ES-I3 (cell line): ENCODE data around the gene TMEM51.
"Not testable (repeated sequence)": the region's sequence is repeated elsewhere in the genome, so short reads cannot be mapped to it uniquely, and the experiment has no call there.

Source experiments
- H3K36me3 ChIP-seq: 2 replicates; pipeline ENCODE4 v1.6.1; 2013; ENCODE audit warnings: mild to moderate bottlenecking, low read length, control low read depth, moderate library complexity; ENCODE audit not compliant: insufficient read depth
- H3K4me1 ChIP-seq: 2 replicates; pipeline ENCODE4 v1.6.1; 2013; ENCODE audit warnings: mild to moderate bottlenecking, control low read depth, low read length; ENCODE audit not compliant: insufficient read depth
- H3K9ac ChIP-seq: 2 replicates; pipeline ENCODE4 v1.6.1; 2013; ENCODE audit warnings: low read depth, mild to moderate bottlenecking, low read length, moderate library complexity
- H3K9me3 ChIP-seq: 2 replicates; pipeline ENCODE4 v1.6.1; 2013; ENCODE audit warnings: mild to moderate bottlenecking, low read length, moderate library complexity; ENCODE audit not compliant: control insufficient read depth, insufficient read depth

TMEM51 gene

DNA sequence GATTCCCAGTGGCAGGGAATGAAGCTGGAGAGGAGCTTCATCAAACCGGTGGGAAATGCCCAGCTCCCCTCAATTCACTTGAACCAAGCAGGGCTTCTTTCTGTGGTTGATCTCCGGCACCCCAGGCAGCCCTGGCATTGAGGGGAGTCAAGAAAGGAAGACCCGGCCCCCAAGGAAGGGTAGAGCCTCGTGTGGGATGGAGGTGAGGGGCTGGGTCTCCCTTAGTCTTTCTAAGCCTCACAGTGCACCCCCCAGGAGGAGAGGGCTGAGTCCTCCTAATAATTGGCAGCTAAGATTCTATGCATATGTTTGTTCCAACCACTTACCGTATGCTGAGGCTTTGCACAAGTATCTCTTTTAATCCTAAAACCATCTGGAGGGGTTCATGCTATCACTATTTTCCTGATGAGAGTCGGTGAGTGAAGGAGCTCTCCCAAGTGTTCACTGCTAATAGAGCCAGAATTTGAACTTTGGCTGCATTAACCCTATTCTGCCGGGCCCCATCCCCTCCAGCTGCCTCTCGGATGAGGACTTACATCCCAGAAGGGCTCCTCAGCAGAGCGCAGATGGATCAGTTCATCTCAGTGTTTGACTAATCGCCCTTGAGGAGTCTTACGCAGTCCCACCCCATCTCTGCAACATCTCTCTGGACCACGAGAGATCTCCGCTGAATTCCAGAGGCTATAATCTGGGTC, 33.1 kb upstream of the TMEM51 start:
- Histone ChIP-seq H3K4me1 (no peaks in the 10 kb centered on the region), H3K36me3 (no peaks in the 10 kb centered on the region), H3K9ac (no peak overlapping the region)

DNA sequence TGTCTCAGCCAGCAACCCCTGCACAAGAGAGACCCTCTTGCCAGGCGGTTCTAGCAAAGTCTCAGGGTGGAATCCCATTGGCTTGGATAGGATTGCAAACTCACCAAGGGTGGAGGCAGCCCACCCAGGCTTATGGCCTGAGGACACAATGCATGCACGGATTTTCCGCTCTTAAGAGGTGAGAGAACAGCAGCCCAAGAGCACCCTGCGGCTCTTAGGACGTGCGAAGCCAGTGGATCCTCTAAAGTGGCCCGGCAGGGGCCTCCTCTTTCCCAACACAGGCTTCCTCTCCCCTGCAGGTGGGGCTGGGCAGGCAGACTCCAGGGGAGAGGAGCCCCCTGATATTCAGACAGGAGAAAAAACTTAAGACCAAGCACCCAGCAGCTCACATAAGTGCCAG, 31.2 kb upstream of the TMEM51 start:
- Histone ChIP-seq H3K9ac (no peak overlapping the region), H3K9me3 (no peaks in the 10 kb centered on the region), H3K36me3 (no peaks in the 10 kb centered on the region), H3K4me1 (no peaks in the 10 kb centered on the region)

More for the DNA sequence above, 33.1 kb upstream of the TMEM51 start:
- H3K9me3 ChIP-seq, result no peaks in the 10 kb centered on the region

DNA sequence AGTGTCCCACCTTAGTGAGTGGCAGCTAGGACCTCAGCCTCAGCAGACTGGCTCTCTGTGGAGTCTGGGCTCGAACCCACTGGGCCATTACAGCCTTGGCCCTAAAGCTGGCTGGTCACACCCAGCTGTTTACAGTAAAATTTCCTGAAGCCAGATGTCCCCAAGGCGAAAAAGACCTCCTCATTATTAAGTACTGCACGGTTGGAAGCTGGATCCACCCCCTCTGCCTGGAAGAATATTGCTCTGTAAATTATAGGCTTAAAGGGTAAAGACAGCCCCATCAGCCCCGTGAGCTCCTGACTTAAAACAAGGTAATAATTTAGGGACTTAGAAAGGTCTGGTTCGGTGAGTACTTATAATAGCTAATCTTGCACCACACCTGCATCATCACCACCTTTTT, 30.3 kb upstream of the TMEM51 start:
- no peaks in the 10 kb centered on the region for H3K36me3 ChIP-seq
- H3K9me3 ChIP-seq, result no peaks in the 10 kb centered on the region
- no peak overlapping the region for H3K9ac ChIP-seq
- H3K4me1 ChIP-seq, result no peaks in the 10 kb centered on the region

DNA sequence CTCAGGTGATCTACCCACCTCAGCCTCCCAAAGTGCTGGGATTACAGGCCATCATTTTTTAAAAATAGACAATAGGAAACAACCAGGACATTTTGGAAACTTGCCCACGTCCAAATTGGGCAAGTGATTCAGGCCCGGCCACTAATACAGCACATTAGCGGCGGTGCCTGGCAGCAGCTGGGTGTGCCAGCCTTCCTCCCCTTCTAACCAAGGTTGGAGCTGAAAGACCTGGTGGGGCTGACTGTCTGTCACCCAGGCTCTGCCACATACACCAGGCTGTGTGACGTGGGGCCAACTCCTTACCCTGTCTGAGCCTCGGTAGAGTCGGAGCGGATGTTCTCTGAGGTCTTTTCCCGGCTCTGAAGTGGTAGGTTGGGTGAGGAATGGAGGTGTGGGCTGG, 29.6 kb upstream of the TMEM51 start:
- no peaks in the 10 kb centered on the region for H3K4me1 ChIP-seq
- H3K36me3 ChIP-seq, result no peaks in the 10 kb centered on the region
- H3K9ac ChIP-seq, result no peak overlapping the region
- no peaks in the 10 kb centered on the region for H3K9me3 ChIP-seq

DNA sequence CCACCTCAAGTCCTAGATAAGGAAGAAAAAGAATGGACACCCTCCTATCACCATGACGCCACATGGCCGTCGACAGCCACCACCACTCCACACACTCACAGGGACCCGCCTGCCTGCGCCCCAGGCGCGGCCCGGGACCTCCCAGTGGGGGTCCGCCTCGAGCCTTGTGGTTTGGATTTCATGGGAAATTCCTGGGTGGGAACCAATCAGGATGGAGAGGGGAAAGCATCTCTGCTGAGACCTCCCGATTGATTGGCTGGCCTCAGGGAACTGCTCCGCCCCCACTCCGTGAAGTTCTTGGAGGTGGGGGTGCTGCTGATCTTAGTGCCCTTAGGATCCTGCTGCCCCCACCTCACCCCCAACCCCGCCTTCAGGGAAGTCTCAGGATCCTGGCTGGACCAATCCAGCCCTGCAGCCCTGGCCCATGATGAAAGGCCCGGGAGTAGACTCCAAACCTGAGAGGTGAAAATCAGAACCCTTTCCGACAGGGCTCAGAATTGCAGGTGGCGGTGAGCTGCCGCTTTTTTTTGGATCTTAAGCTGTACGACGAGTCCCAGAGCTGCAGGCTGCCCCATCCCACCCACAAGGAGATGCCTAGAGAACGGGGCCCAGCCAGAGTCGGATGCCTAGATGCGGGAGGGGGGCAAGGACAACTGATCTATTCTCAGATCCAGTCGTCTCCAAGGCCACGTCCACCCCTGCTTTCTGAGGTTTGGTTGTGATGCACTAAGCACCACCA, 29.0 kb upstream of the TMEM51 start:
- Histone ChIP-seq H3K9me3 (no peaks in the 10 kb centered on the region), H3K4me1 (no peaks in the 10 kb centered on the region), H3K9ac (no peak overlapping the region), H3K36me3 (no peaks in the 10 kb centered on the region)

DNA sequence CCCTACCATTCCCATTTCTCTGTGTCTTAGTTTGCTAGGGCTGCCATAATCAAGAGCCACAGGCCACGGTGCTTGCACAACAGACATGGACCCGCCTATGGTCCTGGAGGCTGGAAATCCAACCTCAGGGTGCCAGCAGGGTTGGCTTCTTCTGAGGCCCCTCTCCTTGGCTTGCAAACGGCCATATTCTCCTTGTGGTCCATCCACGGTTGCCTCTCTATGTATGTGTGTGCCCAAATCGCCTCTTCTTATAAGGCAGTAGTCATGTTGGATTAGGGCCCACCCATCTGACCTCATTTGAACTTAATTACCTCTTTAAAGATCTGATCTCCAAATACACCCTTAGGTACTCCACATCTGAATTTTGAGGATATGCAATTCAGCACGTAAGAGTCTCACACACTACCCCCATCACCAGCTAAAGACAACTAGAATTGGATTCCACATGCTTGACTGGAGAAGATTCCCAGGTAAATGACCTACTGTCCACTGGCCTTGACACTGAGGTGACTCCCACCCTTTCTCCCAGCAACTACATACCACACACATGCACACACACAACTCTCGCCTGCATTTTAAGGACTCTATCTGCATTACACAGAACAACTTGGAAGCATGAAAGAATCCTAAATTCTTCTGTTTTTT, 28.3 kb upstream of the TMEM51 start:
- no peak overlapping the region for H3K9ac ChIP-seq
- peaks cover 5% of the 10 kb centered on the region; the same call in 1 of the 2 replicates for H3K9me3 ChIP-seq
- H3K4me1 ChIP-seq, result no peaks in the 10 kb centered on the region
- no peaks in the 10 kb centered on the region for H3K36me3 ChIP-seq

DNA sequence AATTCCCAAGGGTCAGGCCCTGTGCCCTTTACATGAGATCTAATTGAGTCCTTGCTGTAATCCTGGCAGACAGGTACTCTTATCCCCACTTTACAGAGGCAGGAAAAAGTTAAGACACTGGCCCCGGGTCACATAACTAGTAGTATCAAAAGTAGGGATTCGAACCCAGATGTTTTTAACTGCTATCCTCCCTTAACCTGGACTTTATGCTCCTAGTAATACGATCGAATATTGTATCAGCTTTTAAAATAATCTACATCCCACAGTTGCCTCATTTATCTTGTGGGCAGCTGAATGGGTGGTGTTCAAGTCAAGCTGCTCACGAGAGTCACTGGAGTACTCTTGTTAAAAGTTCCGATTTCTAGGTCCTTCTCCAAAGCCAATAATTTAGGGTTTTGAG, 25.5 kb upstream of the TMEM51 start:
- Histone ChIP-seq H3K9me3 (peaks cover 5% of the 10 kb centered on the region; the same call in 1 of the 2 replicates), H3K36me3 (no peaks in the 10 kb centered on the region), H3K4me1 (no peaks in the 10 kb centered on the region), H3K9ac (no peak overlapping the region)

DNA sequence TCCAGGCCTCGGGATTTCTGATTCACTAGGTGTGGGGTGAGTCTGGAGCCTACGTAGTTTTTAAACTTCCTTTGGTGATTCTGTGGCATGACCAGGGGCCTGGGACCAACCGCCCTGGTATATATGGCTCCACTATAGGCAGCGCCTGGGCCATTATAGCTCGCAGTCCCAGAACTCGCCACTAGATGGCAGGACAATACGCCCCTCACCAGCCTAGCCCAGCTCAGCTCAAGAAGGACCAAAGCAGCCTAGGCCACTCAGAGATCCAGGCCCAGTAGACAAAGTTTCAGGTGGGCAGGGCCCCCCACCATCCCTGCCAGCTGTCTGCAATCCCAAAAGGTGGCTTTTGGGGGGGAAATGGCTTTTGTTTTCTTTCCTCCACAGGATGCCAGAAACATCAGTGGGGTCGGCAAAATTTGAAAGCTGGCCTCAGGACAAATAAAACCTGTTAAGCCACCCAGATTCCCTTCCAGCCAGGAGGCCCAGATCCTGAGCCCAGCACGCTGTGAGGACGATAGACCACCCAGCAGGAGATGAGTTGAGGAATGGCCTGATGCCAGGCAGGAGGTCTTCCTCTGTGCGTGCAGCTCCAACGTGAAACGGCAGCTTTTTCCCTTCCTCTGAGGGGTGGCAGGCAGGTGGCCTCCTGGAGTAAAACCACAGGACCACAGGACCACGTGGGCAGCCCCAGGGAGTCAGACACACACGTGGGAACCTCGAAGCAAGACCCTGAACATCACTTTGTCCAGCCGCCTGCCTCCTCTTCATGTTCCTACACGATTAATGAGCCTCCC, 24.8 kb upstream of the TMEM51 start:
- H3K9me3 ChIP-seq, result peaks cover 5% of the 10 kb centered on the region; the same call in 1 of the 2 replicates
- H3K36me3 ChIP-seq, result no peaks in the 10 kb centered on the region
- H3K9ac ChIP-seq, result no peak overlapping the region
- H3K4me1 ChIP-seq, result no peaks in the 10 kb centered on the region

DNA sequence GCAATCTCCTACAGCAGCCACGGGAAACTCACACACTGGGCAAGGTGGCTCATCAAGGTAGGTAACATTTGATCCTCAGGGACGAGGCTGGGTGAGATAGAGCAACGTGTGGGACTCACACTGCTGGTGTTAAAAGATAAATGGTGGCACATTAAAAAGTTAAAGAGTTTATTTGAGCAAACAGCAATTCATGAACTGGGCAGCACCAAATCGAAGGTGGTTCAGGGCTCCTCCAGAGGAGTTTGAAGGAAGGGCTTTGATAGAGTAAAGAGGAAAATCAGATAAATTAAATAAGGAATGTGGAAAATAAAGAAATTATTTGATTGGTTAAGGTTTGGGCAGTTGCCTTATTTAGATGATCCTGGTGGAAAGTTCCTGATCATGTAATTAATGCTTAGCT, 23.6 kb upstream of the TMEM51 start:
- peaks cover 5% of the 10 kb centered on the region; the same call in 1 of the 2 replicates for H3K9me3 ChIP-seq
- no peaks in the 10 kb centered on the region for H3K4me1 ChIP-seq
- no peaks in the 10 kb centered on the region for H3K36me3 ChIP-seq
- H3K9ac ChIP-seq, result no peak overlapping the region

DNA sequence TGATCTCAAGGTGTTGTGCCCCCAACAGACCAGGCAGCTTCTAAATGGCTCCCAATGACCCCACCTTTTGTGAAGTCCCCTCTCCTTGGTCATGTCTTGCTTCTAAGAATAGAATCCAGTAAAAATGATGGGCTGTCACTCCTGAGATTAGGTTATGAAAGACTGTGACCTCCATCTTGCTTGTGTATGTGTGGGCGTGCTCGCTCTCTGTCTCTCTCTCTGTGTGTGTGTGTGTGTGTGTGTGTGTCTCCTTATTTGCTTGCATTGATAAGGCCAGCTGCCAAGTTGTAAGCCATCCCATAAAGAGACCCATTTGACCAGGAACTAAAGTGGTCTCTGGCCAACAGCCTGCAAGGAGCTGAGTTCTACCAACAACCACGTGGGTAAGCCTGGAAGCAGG, 22.9 kb upstream of the TMEM51 start:
- peaks cover 5% of the 10 kb centered on the region; the same call in 1 of the 2 replicates for H3K9me3 ChIP-seq
- H3K36me3 ChIP-seq, result no peaks in the 10 kb centered on the region
- no peaks in the 10 kb centered on the region for H3K4me1 ChIP-seq
- H3K9ac ChIP-seq, result no peak overlapping the region

DNA sequence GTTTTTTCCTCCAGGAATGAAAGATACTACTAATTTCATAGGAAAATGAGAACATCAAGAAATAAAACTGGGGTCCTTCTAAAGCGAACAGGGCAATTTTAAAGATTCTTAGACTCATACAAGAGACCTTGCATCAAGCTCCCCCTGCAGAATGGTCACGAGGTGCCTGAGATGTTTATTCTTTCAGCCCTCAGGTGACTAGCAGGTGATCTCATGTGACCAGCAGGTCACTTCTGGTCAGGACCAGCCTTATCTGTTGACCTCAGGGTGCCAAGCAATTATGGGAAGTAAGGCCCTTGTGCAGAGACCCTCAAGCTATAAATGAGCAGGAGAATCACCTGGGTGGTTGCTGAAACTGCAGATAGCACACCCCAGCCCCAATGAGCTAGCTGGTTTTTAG, 20.6 kb upstream of the TMEM51 start:
- Histone ChIP-seq H3K4me1 (no peaks in the 10 kb centered on the region; the same call in 1 of the 2 replicates), H3K9me3 (peaks cover 5% of the 10 kb centered on the region; the same call in 1 of the 2 replicates), H3K36me3 (no peaks in the 10 kb centered on the region), H3K9ac (no peak overlapping the region)

DNA sequence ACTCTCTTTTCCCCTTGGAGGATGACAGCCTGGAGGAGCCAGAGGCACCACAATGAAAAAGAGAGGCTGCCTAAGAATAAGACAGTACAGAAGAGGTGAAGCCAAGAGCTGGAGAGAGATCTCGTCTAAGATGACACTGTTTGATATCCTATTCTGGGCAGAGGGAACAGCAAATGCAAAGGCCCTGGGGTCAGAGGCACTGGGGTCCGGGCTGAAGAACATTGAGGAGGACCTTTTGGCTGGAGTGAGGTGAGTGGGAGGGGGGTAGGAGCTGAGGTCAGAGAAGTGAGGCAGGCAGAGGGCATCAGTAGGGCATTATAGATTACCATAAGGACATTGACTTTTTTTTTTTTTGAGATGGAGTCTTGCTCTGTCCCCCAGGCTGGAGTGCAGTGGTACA, 19.3 kb upstream of the TMEM51 start:
- H3K36me3 ChIP-seq, result no peaks in the 10 kb centered on the region
- peaks cover 5% of the 10 kb centered on the region; the same call in 1 of the 2 replicates for H3K9me3 ChIP-seq
- H3K9ac ChIP-seq, result no peak overlapping the region

DNA sequence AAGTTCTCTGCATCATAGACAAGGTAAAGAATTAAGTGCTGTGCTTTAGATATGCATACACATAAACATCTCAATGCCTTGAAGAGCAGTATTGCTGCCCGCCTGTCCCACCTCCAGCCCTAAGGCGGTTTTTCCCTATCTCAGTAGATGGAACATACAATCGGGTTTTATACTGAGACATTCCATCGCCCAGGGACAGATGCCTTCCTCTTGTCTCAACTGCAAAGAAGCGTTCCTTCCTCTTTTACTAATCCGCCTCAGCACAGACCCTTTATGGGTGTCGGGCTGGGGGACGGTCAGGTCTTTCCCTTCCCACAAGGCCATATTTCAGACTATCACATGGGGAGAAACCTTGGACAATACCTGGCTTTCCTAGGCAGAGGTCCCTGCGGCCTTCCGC, 17.9 kb upstream of the TMEM51 start:
- not testable (repeated sequence) for H3K36me3 ChIP-seq, H3K9me3 ChIP-seq, H3K4me1 ChIP-seq, H3K9ac ChIP-seq

More for the DNA sequence above, 19.3 kb upstream of the TMEM51 start:
- no peaks in the 10 kb centered on the region; the same call in 1 of the 2 replicates for H3K4me1 ChIP-seq

DNA sequence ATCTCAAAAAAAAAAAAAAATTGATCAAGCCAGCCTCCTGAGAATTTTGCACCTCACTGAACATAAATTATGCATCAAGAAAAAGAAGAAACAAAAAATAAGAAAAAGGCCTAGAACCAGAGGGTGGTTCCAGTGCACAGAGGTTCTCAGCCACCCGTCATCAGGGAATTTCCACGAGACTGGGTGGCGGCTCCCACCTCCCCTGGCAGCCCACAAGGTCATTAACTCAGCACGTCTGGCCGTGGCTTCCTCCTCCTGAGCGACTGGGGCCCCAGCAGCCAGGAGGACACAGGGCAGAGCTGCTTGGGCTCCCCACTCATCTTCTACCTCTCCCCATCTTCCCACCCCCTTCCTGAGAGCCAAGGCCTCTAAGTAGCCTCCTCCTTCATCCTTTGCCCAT, 15.7 kb upstream of the TMEM51 start:
- Histone ChIP-seq H3K36me3 (no peaks in the 10 kb centered on the region), H3K9me3 (no peaks in the 10 kb centered on the region), H3K4me1 (no peaks in the 10 kb centered on the region; the same call in 1 of the 2 replicates), H3K9ac (no peak overlapping the region)
